ENCODE results near the gene EXOSC9.

- TF ChIP-seq CTCF (IDR thresholded peaks at IDR 0.05 in 4 of 5, conservative IDR thresholded peaks at IDR 0.05 in 1 of 5) = no peak
- TF ChIP-seq POLR2A (IDR thresholded peaks at IDR 0.05) = no peak
These were observed 11.7 kb upstream of the EXOSC9 start for GRCh38 chr4:121789455-121789854.
